ENCODE results near the gene GNA14. TPM values are rescaled to one million over a fixed set of nuclear protein-coding genes. Genes with fewer than 3 reads are reported as not detected.

GNA14 gene
- polyA plus RNA-seq, 4 donors: 0.89 to 3.8 (median 1.7) TPM; not detected in 1

- Histone ChIP-seq H3K36me3 (ENCODE audit: control insufficient read depth in 3 of 3, insufficient read depth in 2 of 3, low read depth in 1 of 3, low read length in 3 of 3) (no peaks in the 10 kb centered on the region), H3K27ac (ENCODE audit: low read depth in 1 of 3, low read length in 2 of 3) (peak overlapping the region in 1 of 3 donors; percentile 63), H3K9me3 (ENCODE audit: control insufficient read depth in 2 of 2, insufficient read depth in 1 of 2, low read depth in 1 of 2, low read length in 1 of 2) (no peaks in the 10 kb centered on the region), H3K27me3 (ENCODE audit: control insufficient read depth in 3 of 3, insufficient read depth in 3 of 3, low read length in 3 of 3) (no peaks in the 10 kb centered on the region), H3K4me1 (ENCODE audit: control insufficient read depth in 3 of 3, insufficient read depth in 2 of 3, low read depth in 1 of 3, low read length in 2 of 3) (peaks cover 0 to 12% (median 0%) of the 10 kb centered on the region in 3 donors), H3K4me3 (ENCODE audit: low read depth in 1 of 3, low read length in 3 of 3) (no peak overlapping the region)
- FAIRE-seq (no peak), DNase-seq (no peak)
- 87 to 96% (median 95%) methylated on average over 8 of the region's 8 CpGs for WGBS, 3 donors
Observed at GRCh38 chr9:77599492-77599891, 48.6 kb downstream of the GNA14 start.

GRCh38 chr9:77598991-77599390 is 49.1 kb downstream of the GNA14 start:
- Histone ChIP-seq H3K9me3 (ENCODE audit: control insufficient read depth in 2 of 2, insufficient read depth in 1 of 2, low read depth in 1 of 2, low read length in 1 of 2) (no peaks in the 10 kb centered on the region), H3K4me3 (ENCODE audit: low read depth in 1 of 3, low read length in 3 of 3) (no peak overlapping the region), H3K27me3 (ENCODE audit: control insufficient read depth in 3 of 3, insufficient read depth in 3 of 3, low read length in 3 of 3) (no peaks in the 10 kb centered on the region), H3K27ac (ENCODE audit: low read depth in 1 of 3, low read length in 2 of 3) (peak overlapping the region in 1 of 3 donors; percentile 63), H3K36me3 (ENCODE audit: control insufficient read depth in 3 of 3, insufficient read depth in 2 of 3, low read depth in 1 of 3, low read length in 3 of 3) (no peaks in the 10 kb centered on the region), H3K4me1 (ENCODE audit: control insufficient read depth in 3 of 3, insufficient read depth in 2 of 3, low read depth in 1 of 3, low read length in 2 of 3) (peaks cover 0 to 12% (median 0%) of the 10 kb centered on the region in 3 donors)
- DNase-seq: peak in 1 of 2 donors; percentile 4
- FAIRE-seq: peak; percentile 39
- 60 to 88% (median 82%) methylated on average over 3 of the region's 3 CpGs for WGBS, 3 donors

- no peaks in the 10 kb centered on the region for H3K27me3 ChIP-seq (ENCODE audit: control insufficient read depth in 3 of 3, insufficient read depth in 3 of 3, low read length in 3 of 3)
- H3K36me3 ChIP-seq (ENCODE audit: control insufficient read depth in 3 of 3, insufficient read depth in 2 of 3, low read depth in 1 of 3, low read length in 3 of 3): no peaks in the 10 kb centered on the region
- peaks cover 0 to 12% (median 0%) of the 10 kb centered on the region in 3 donors for H3K4me1 ChIP-seq (ENCODE audit: control insufficient read depth in 3 of 3, insufficient read depth in 2 of 3, low read depth in 1 of 3, low read length in 2 of 3)
- peak overlapping the region in 1 of 3 donors; percentile 14 for H3K27ac ChIP-seq (ENCODE audit: low read depth in 1 of 3, low read length in 2 of 3)
- no peaks in the 10 kb centered on the region for H3K9me3 ChIP-seq (ENCODE audit: control insufficient read depth in 2 of 2, insufficient read depth in 1 of 2, low read depth in 1 of 2, low read length in 1 of 2)
- DNase-seq (peak in 1 of 2 donors; percentile 37), FAIRE-seq (no peak)
- H3K4me3 ChIP-seq (ENCODE audit: low read depth in 1 of 3, low read length in 3 of 3): no peak overlapping the region
- 34 to 57% (median 50%) methylated on average over 3 of the region's 3 CpGs for WGBS, 3 donors
Observed at GRCh38 chr9:77598524-77598923, 49.6 kb downstream of the GNA14 start.

GRCh38 chr9:77597057-77597456 is 51.1 kb downstream of the GNA14 start:
- 56 to 76% (median 70%) methylated on average over 3 of the region's 3 CpGs for WGBS, 3 donors
- H3K36me3 ChIP-seq (ENCODE audit: control insufficient read depth in 3 of 3, insufficient read depth in 2 of 3, low read depth in 1 of 3, low read length in 3 of 3): no peaks in the 10 kb centered on the region
- H3K9me3 ChIP-seq (ENCODE audit: control insufficient read depth in 2 of 2, insufficient read depth in 1 of 2, low read depth in 1 of 2, low read length in 1 of 2): no peaks in the 10 kb centered on the region
- H3K27me3 ChIP-seq (ENCODE audit: control insufficient read depth in 3 of 3, insufficient read depth in 3 of 3, low read length in 3 of 3): no peaks in the 10 kb centered on the region
- no peak for FAIRE-seq
- no peak for DNase-seq
- no peak overlapping the region for H3K4me3 ChIP-seq (ENCODE audit: low read depth in 1 of 3, low read length in 3 of 3)
- H3K4me1 ChIP-seq (ENCODE audit: control insufficient read depth in 3 of 3, insufficient read depth in 2 of 3, low read depth in 1 of 3, low read length in 2 of 3): peaks cover 0 to 12% (median 0%) of the 10 kb centered on the region in 3 donors
- no peak overlapping the region for H3K27ac ChIP-seq (ENCODE audit: low read depth in 1 of 3, low read length in 2 of 3)

GRCh38 chr9:77595426-77596095 is 52.6 kb downstream of the GNA14 start:
- no peak for FAIRE-seq
- H3K4me1 ChIP-seq (ENCODE audit: control insufficient read depth in 3 of 3, insufficient read depth in 2 of 3, low read depth in 1 of 3, low read length in 2 of 3): peaks cover 0 to 12% (median 0%) of the 10 kb centered on the region in 3 donors
- 45 to 68% (median 56%) methylated on average over 8 of the region's 8 CpGs for WGBS, 3 donors
- no peak overlapping the region for H3K4me3 ChIP-seq (ENCODE audit: low read depth in 1 of 3, low read length in 3 of 3)
- H3K9me3 ChIP-seq (ENCODE audit: control insufficient read depth in 2 of 2, insufficient read depth in 1 of 2, low read depth in 1 of 2, low read length in 1 of 2): no peaks in the 10 kb centered on the region
- DNase-seq: no peak
- H3K27me3 ChIP-seq (ENCODE audit: control insufficient read depth in 3 of 3, insufficient read depth in 3 of 3, low read length in 3 of 3): no peaks in the 10 kb centered on the region
- H3K27ac ChIP-seq (ENCODE audit: low read depth in 1 of 3, low read length in 2 of 3): no peak overlapping the region
- H3K36me3 ChIP-seq (ENCODE audit: control insufficient read depth in 3 of 3, insufficient read depth in 2 of 3, low read depth in 1 of 3, low read length in 3 of 3): no peaks in the 10 kb centered on the region

GRCh38 chr9:77594963-77595362 is 53.2 kb downstream of the GNA14 start:
- H3K36me3 ChIP-seq (ENCODE audit: control insufficient read depth in 3 of 3, insufficient read depth in 2 of 3, low read depth in 1 of 3, low read length in 3 of 3): no peaks in the 10 kb centered on the region
- no peak overlapping the region for H3K27ac ChIP-seq (ENCODE audit: low read depth in 1 of 3, low read length in 2 of 3)
- DNase-seq (no peak), FAIRE-seq (no peak)
- H3K9me3 ChIP-seq (ENCODE audit: control insufficient read depth in 2 of 2, insufficient read depth in 1 of 2, low read depth in 1 of 2, low read length in 1 of 2): no peaks in the 10 kb centered on the region
- peaks cover 0 to 12% (median 0%) of the 10 kb centered on the region in 3 donors for H3K4me1 ChIP-seq (ENCODE audit: control insufficient read depth in 3 of 3, insufficient read depth in 2 of 3, low read depth in 1 of 3, low read length in 2 of 3)
- no peak overlapping the region for H3K4me3 ChIP-seq (ENCODE audit: low read depth in 1 of 3, low read length in 3 of 3)
- WGBS, 3 donors: 61 to 92% (median 64%) methylated on average over 3 of the region's 3 CpGs
- no peaks in the 10 kb centered on the region for H3K27me3 ChIP-seq (ENCODE audit: control insufficient read depth in 3 of 3, insufficient read depth in 3 of 3, low read length in 3 of 3)

GRCh38 chr9:77593528-77593927 is 54.6 kb downstream of the GNA14 start:
- FAIRE-seq: no peak

GRCh38 chr9:77592476-77592875 is 55.6 kb downstream of the GNA14 start:
- no peaks in the 10 kb centered on the region for H3K27me3 ChIP-seq (ENCODE audit: control insufficient read depth in 3 of 3, insufficient read depth in 3 of 3, low read length in 3 of 3)
- no peak overlapping the region for H3K4me3 ChIP-seq (ENCODE audit: low read depth in 1 of 3, low read length in 3 of 3)
- DNase-seq: no peak
- H3K36me3 ChIP-seq (ENCODE audit: control insufficient read depth in 3 of 3, insufficient read depth in 2 of 3, low read depth in 1 of 3, low read length in 3 of 3): no peaks in the 10 kb centered on the region
- no peak overlapping the region for H3K27ac ChIP-seq (ENCODE audit: low read depth in 1 of 3, low read length in 2 of 3)
- H3K4me1 ChIP-seq (ENCODE audit: control insufficient read depth in 3 of 3, insufficient read depth in 2 of 3, low read depth in 1 of 3, low read length in 2 of 3): peaks cover 0 to 11% (median 10%) of the 10 kb centered on the region in 3 donors
- no peaks in the 10 kb centered on the region for H3K9me3 ChIP-seq (ENCODE audit: control insufficient read depth in 2 of 2, insufficient read depth in 1 of 2, low read depth in 1 of 2, low read length in 1 of 2)
- WGBS, 3 donors: 55 to 66% (median 65%) methylated on average over 2 of the region's 2 CpGs
- FAIRE-seq: no peak

More at GRCh38 chr9:77593528-77593927, 54.6 kb downstream of the GNA14 start:
- no peak overlapping the region for H3K27ac ChIP-seq (ENCODE audit: low read depth in 1 of 3, low read length in 2 of 3)
- no peak for DNase-seq
- no peak overlapping the region for H3K4me3 ChIP-seq (ENCODE audit: low read depth in 1 of 3, low read length in 3 of 3)
- H3K9me3 ChIP-seq (ENCODE audit: control insufficient read depth in 2 of 2, insufficient read depth in 1 of 2, low read depth in 1 of 2, low read length in 1 of 2): no peaks in the 10 kb centered on the region
- WGBS, 3 donors: 83 to 93% (median 92%) methylated on average over 4 of the region's 4 CpGs
- peaks cover 0 to 14% (median 6%) of the 10 kb centered on the region in 3 donors for H3K4me1 ChIP-seq (ENCODE audit: control insufficient read depth in 3 of 3, insufficient read depth in 2 of 3, low read depth in 1 of 3, low read length in 2 of 3)
- no peaks in the 10 kb centered on the region for H3K27me3 ChIP-seq (ENCODE audit: control insufficient read depth in 3 of 3, insufficient read depth in 3 of 3, low read length in 3 of 3)
- no peaks in the 10 kb centered on the region for H3K36me3 ChIP-seq (ENCODE audit: control insufficient read depth in 3 of 3, insufficient read depth in 2 of 3, low read depth in 1 of 3, low read length in 3 of 3)

All from small intestine (tissue), 7 donors.